ENCODE measurements around the gene RCL1.

Gene RCL1

GRCh38 chr9:4814913-4815312 lies 22.2 kb downstream of the RCL1 start:
- DNase-seq, result no peak
- TF ChIP-seq POLR2A (IDR thresholded peaks at IDR 0.05; ENCODE audit: low read length) (no peak), GATA1 (IDR thresholded peaks at IDR 0.05; ENCODE audit: low read depth, low read length) (no peak)

- no peak for TF ChIP-seq GATA1 (IDR thresholded peaks at IDR 0.05; ENCODE audit: low read depth, low read length)
- TF ChIP-seq POLR2A (IDR thresholded peaks at IDR 0.05; ENCODE audit: low read length), result no peak
Observed at GRCh38 chr9:4815381-4815956, 22.7 kb downstream of the RCL1 start.

GRCh38 chr9:4820168-4820567 lies 27.4 kb downstream of the RCL1 start:
- no peak for TF ChIP-seq POLR2A (IDR thresholded peaks at IDR 0.05; ENCODE audit: low read length)
- TF ChIP-seq GATA1 (IDR thresholded peaks at IDR 0.05; ENCODE audit: low read depth, low read length), result no peak
- no peak for DNase-seq

More at GRCh38 chr9:4815381-4815956, 22.7 kb downstream of the RCL1 start:
- DNase-seq, result no peak

GRCh38 chr9:4821133-4821532 lies 28.4 kb downstream of the RCL1 start:
- DNase-seq, result no peak
- TF ChIP-seq GATA1 (IDR thresholded peaks at IDR 0.05; ENCODE audit: low read depth, low read length) (no peak), POLR2A (IDR thresholded peaks at IDR 0.05; ENCODE audit: low read length) (no peak)

- TF ChIP-seq POLR2A (IDR thresholded peaks at IDR 0.05; ENCODE audit: low read length) (no peak), GATA1 (IDR thresholded peaks at IDR 0.05; ENCODE audit: low read depth, low read length) (no peak)
- DNase-seq, result peak in 1 of 2 experiments; percentile 45
Observed at GRCh38 chr9:4822057-4822456, 29.3 kb downstream of the RCL1 start.

- no peak for DNase-seq
- no peak for TF ChIP-seq POLR2A (IDR thresholded peaks at IDR 0.05; ENCODE audit: low read length)
- no peak for TF ChIP-seq GATA1 (IDR thresholded peaks at IDR 0.05; ENCODE audit: low read depth, low read length)
Observed at GRCh38 chr9:4826417-4827166, 33.8 kb downstream of the RCL1 start.

- TF ChIP-seq POLR2A (IDR thresholded peaks at IDR 0.05; ENCODE audit: low read length), result no peak
- TF ChIP-seq GATA1 (IDR thresholded peaks at IDR 0.05; ENCODE audit: low read depth, low read length), result no peak
- no peak for DNase-seq
Observed at GRCh38 chr9:4827224-4827623, 34.5 kb downstream of the RCL1 start.

GRCh38 chr9:4828761-4829160 lies 36.0 kb downstream of the RCL1 start:
- DNase-seq, result peak; percentile 81 to 82
- TF ChIP-seq GATA1 (IDR thresholded peaks at IDR 0.05; ENCODE audit: low read depth, low read length), result no peak
- no peak for TF ChIP-seq POLR2A (IDR thresholded peaks at IDR 0.05; ENCODE audit: low read length)

- TF ChIP-seq GATA1 (IDR thresholded peaks at IDR 0.05; ENCODE audit: low read depth, low read length) (no peak), POLR2A (IDR thresholded peaks at IDR 0.05; ENCODE audit: low read length) (no peak)
- no peak for DNase-seq
Observed at GRCh38 chr9:4829969-4830368, 37.2 kb downstream of the RCL1 start.

- TF ChIP-seq GATA1 (IDR thresholded peaks at IDR 0.05; ENCODE audit: low read depth, low read length) (no peak), POLR2A (IDR thresholded peaks at IDR 0.05; ENCODE audit: low read length) (no peak)
- DNase-seq, result no peak
Observed at GRCh38 chr9:4830699-4831098, 38.0 kb downstream of the RCL1 start.

- no peak for DNase-seq
- TF ChIP-seq GATA1 (IDR thresholded peaks at IDR 0.05; ENCODE audit: low read depth, low read length), result no peak
- TF ChIP-seq POLR2A (IDR thresholded peaks at IDR 0.05; ENCODE audit: low read length), result no peak
Observed at GRCh38 chr9:4831119-4831518, 38.4 kb downstream of the RCL1 start.

- DNase-seq, result peak; percentile 47 to 52
- TF ChIP-seq POLR2A (IDR thresholded peaks at IDR 0.05; ENCODE audit: low read length), result no peak
- TF ChIP-seq GATA1 (IDR thresholded peaks at IDR 0.05; ENCODE audit: low read depth, low read length), result no peak
Observed at GRCh38 chr9:4831944-4832343, 39.2 kb downstream of the RCL1 start.

GRCh38 chr9:4832786-4833579 lies 40.2 kb downstream of the RCL1 start:
- peak; percentile 64 to 83 for DNase-seq
- TF ChIP-seq GATA1 (IDR thresholded peaks at IDR 0.05; ENCODE audit: low read depth, low read length) (no peak), POLR2A (IDR thresholded peaks at IDR 0.05; ENCODE audit: low read length) (peak; percentile 40)

Data from erythroblast (primary cell).